ENCODE data around the gene PPP2R1A. TPM values are rescaled to one million over a fixed set of nuclear protein-coding genes. Genes with fewer than 3 reads are reported as not detected.

Gene PPP2R1A
- total and polyA plus RNA-seq, 4 donors = 33.6 to 61.6 (median 59.8) TPM

GRCh38 chr19:52191389-52191788, 1.5 kb downstream of the PPP2R1A start:
- 53% methylated on average over 5 of the region's 5 CpGs for WGBS
- Histone ChIP-seq H3K27ac (ENCODE audit: low read depth in 1 of 2, low read length in 2 of 2) (no peak overlapping the region), H3K4me1 (ENCODE audit: control insufficient read depth in 4 of 4, insufficient read depth in 4 of 4, low read length in 3 of 4) (peaks cover 4 to 33% (median 24%) of the 10 kb centered on the region in 4 donors), H3K36me3 (ENCODE audit: control insufficient read depth in 4 of 4, insufficient read depth in 3 of 4, low read depth in 1 of 4, low read length in 3 of 4) (peaks cover 0 to 17% (median 13%) of the 10 kb centered on the region in 4 donors), H3K9me3 (ENCODE audit: control insufficient read depth in 4 of 4, low read length in 3 of 4) (no peaks in the 10 kb centered on the region), H3K4me3 (ENCODE audit: low read depth in 1 of 3, low read length in 3 of 3) (peak overlapping the region; percentile 82 to 94 (median 89)), H3K9ac (ENCODE audit: low read depth in 1 of 2, low read length in 2 of 2) (peak overlapping the region in 1 of 2 donors; percentile 91), H3K27me3 (ENCODE audit: control insufficient read depth in 4 of 4, insufficient read depth in 4 of 4, low read length in 3 of 4) (no peaks in the 10 kb centered on the region)
- DNase-seq (ENCODE audit: low spot score) = no peak
- TF ChIP-seq ATF3 (IDR thresholded peaks at IDR 0.05) (no peak), RAD21 (IDR thresholded peaks at IDR 0.05) (no peak), CTCF (IDR thresholded peaks at IDR 0.05; ENCODE audit: low read depth, low read length, missing input control) (no peak), NR2F2 (IDR thresholded peaks at IDR 0.05) (no peak)

- Histone ChIP-seq H3K4me1 (ENCODE audit: control insufficient read depth in 4 of 4, insufficient read depth in 4 of 4, low read length in 3 of 4) (peaks cover 4 to 33% (median 24%) of the 10 kb centered on the region in 4 donors), H3K9me3 (ENCODE audit: control insufficient read depth in 4 of 4, low read length in 3 of 4) (no peaks in the 10 kb centered on the region), H3K9ac (ENCODE audit: low read depth in 1 of 2, low read length in 2 of 2) (no peak overlapping the region), H3K27ac (ENCODE audit: low read depth in 1 of 2, low read length in 2 of 2) (no peak overlapping the region), H3K4me3 (ENCODE audit: low read depth in 1 of 3, low read length in 3 of 3) (no peak overlapping the region), H3K27me3 (ENCODE audit: control insufficient read depth in 4 of 4, insufficient read depth in 4 of 4, low read length in 3 of 4) (no peaks in the 10 kb centered on the region), H3K36me3 (ENCODE audit: control insufficient read depth in 4 of 4, insufficient read depth in 3 of 4, low read depth in 1 of 4, low read length in 3 of 4) (peaks cover 3 to 22% (median 18%) of the 10 kb centered on the region in 4 donors)
- WGBS = 73% methylated on average over 2 of the region's 2 CpGs
- no peak for TF ChIP-seq JUND (IDR thresholded peaks at IDR 0.05)
- no peak for TF ChIP-seq RXRA (IDR thresholded peaks at IDR 0.05)
- TF ChIP-seq HNF4G (IDR thresholded peaks at IDR 0.05) = no peak
- TF ChIP-seq ATF3 (IDR thresholded peaks at IDR 0.05) = no peak
- TF ChIP-seq HNF4A (conservative IDR thresholded peaks at IDR 0.05) = no peak
- TF ChIP-seq RAD21 (IDR thresholded peaks at IDR 0.05) = no peak
- DNase-seq (ENCODE audit: low spot score) = no peak
Observed at GRCh38 chr19:52191951-52192350, 2.1 kb downstream of the PPP2R1A start.

GRCh38 chr19:52196256-52196967, 6.6 kb downstream of the PPP2R1A start:
- Histone ChIP-seq H3K4me1 (ENCODE audit: control insufficient read depth in 4 of 4, insufficient read depth in 4 of 4, low read length in 3 of 4) (peaks cover 3 to 19% (median 13%) of the 10 kb centered on the region in 4 donors), H3K27ac (ENCODE audit: low read depth in 1 of 2, low read length in 2 of 2) (no peak overlapping the region), H3K9me3 (ENCODE audit: control insufficient read depth in 4 of 4, low read length in 3 of 4) (no peaks in the 10 kb centered on the region), H3K4me3 (ENCODE audit: low read depth in 1 of 3, low read length in 3 of 3) (no peak overlapping the region), H3K9ac (ENCODE audit: low read depth in 1 of 2, low read length in 2 of 2) (no peak overlapping the region), H3K36me3 (ENCODE audit: control insufficient read depth in 4 of 4, insufficient read depth in 3 of 4, low read depth in 1 of 4, low read length in 3 of 4) (peaks cover 3 to 40% (median 27%) of the 10 kb centered on the region in 4 donors), H3K27me3 (ENCODE audit: control insufficient read depth in 4 of 4, insufficient read depth in 4 of 4, low read length in 3 of 4) (no peaks in the 10 kb centered on the region)
- WGBS = 90% methylated on average over 5 of the region's 5 CpGs
- no peak for DNase-seq (ENCODE audit: low spot score)
- TF ChIP-seq SP1 (IDR thresholded peaks at IDR 0.05) (no peak), EGR1 (IDR thresholded peaks at IDR 0.05; ENCODE audit: low read depth in 2 of 2) (no peak), HNF4A (conservative IDR thresholded peaks at IDR 0.05) (no peak), RAD21 (IDR thresholded peaks at IDR 0.05) (no peak), HNF4G (IDR thresholded peaks at IDR 0.05) (no peak)
